Common myeloid progenitor, CD34-positive (primary cell): ENCODE data around the gene SHISAL1.
"Not testable (repeated sequence)": the region's sequence is repeated elsewhere in the genome, so short reads cannot be mapped to it uniquely, and the experiment has no call there.

Experiments
- CTCF ChIA-PET: fragments of 350-600 bp; sonication (Branson Sonifier 250); formaldehyde crosslinking; loops from one replicate; lab custom pipeline; 2021; ENCODE audit warnings: antibody characterized with exemption; lab: Charles Lee
- POLR2A ChIA-PET: fragments of 350-600 bp; sonication (Branson Sonifier 250); formaldehyde crosslinking; loops from one replicate; lab custom pipeline; 2021; ENCODE audit warnings: antibody characterized with exemption; lab: Charles Lee
- DNase-seq, 3 donors: peaks; one replicate each; pipeline versions ENCODE4 v3.0.0 to v3.0.0-alpha.2; 2013
- H3K27ac ChIP-seq, 2 experiments: 1 replicate in 1 of 2; 2 replicates in 1 of 2; pipeline ENCODE4 v1.7.0; 2013; ENCODE audit warnings: inconsistent platforms in 2 of 2, low read length in 2 of 2, mild to moderate bottlenecking in 2 of 2, low read depth in 1 of 2, moderate library complexity in 1 of 2; ENCODE audit not compliant: severe bottlenecking in 2 of 2, insufficient read depth in 1 of 2, poor library complexity in 1 of 2
- H3K27me3 ChIP-seq, 5 experiments: replicated peaks in 2 of 5; 1 replicate in 3 of 5; 2 replicates in 2 of 5; pipeline versions ENCODE4 v1.6.1 to v1.7.0; 2013; ENCODE audit warnings: low read length in 4 of 5, mild to moderate bottlenecking in 2 of 5, moderate library complexity in 2 of 5, inconsistent platforms in 1 of 5; ENCODE audit not compliant: insufficient read depth in 5 of 5, control insufficient read depth in 4 of 5
- H3K36me3 ChIP-seq, 4 experiments: 1 replicate in 2 of 4; 2 replicates in 2 of 4; pipeline versions ENCODE4 v1.6.1 to v1.7.0; 2013; ENCODE audit warnings: low read length in 3 of 4, control low read depth in 1 of 4, mild to moderate bottlenecking in 1 of 4; ENCODE audit not compliant: control insufficient read depth in 4 of 4, insufficient read depth in 4 of 4
- H3K4me1 ChIP-seq, 4 experiments: 1 replicate in 3 of 4; 2 replicates in 1 of 4; pipeline versions ENCODE4 v1.6.1 to v1.7.1; 2013; ENCODE audit warnings: low read length in 3 of 4, mild to moderate bottlenecking in 3 of 4, control low read depth in 1 of 4, inconsistent platforms in 1 of 4, moderate library complexity in 1 of 4; ENCODE audit not compliant: control insufficient read depth in 4 of 4, insufficient read depth in 4 of 4; ENCODE audit errors: control extremely low read depth in 1 of 4
- H3K4me3 ChIP-seq, 7 experiments: 1 replicate in 4 of 7; 2 replicates in 3 of 7; pipeline versions ENCODE4 v1.5.1 to v1.7.0; 2013; ENCODE audit warnings: mild to moderate bottlenecking in 7 of 7, low read length in 6 of 7, moderate library complexity in 6 of 7, inconsistent platforms in 2 of 7, low read depth in 2 of 7, control low read depth in 1 of 7; ENCODE audit not compliant: insufficient read depth in 4 of 7, control insufficient read depth in 1 of 7; ENCODE audit errors: extremely low read depth in 1 of 7
- H3K9me3 ChIP-seq, 5 experiments: 1 replicate in 4 of 5; 2 replicates in 1 of 5; pipeline versions ENCODE4 v1.6.1 to v1.7.1; 2013; ENCODE audit warnings: low read length in 4 of 5, mild to moderate bottlenecking in 2 of 5, inconsistent platforms in 1 of 5, low read depth in 1 of 5, moderate library complexity in 1 of 5; ENCODE audit not compliant: control insufficient read depth in 4 of 5, insufficient read depth in 2 of 5; ENCODE audit errors: control extremely low read depth in 1 of 5
- WGBS: methylation state at CpG from one replicate; pipeline ENCODE4 v1.1.5; 2013; ENCODE audit not compliant: insufficient coverage; 5-methylcytosine and 5-hydroxymethylcytosine counted together

Gene SHISAL1

DNA sequence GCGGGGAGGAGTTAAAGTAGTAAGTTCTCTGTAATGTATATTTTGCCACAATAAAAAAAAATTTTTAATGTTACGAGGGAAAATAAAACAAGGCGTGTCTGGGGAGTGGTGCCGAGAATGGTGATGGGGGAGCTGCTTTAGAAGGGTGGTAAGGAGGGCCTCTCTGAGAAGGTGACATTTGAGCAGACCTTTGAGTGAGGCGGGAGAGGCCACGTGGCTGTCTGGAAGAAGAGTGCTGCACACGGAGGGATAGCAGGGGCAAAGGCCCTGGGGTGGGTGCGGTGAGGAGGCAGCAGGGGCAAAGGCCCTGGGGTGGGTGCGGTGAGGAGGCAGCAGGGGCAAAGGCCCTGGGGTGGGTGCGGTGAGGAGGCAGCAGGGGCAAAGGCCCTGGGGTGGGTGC is 10.4 kb downstream of the SHISAL1 start:
- H3K4me3 ChIP-seq, H3K27me3 ChIP-seq, H3K9me3 ChIP-seq, H3K36me3 ChIP-seq, CTCF ChIA-PET, H3K4me1 ChIP-seq, DNase-seq, H3K27ac ChIP-seq: not testable (repeated sequence)
- POLR2A ChIA-PET, result interaction anchor here (0.6 kb wide), 1 partner anchor 675 kb away, joined by 4 read pairs; no protein-coding TSS in a partner anchor
- WGBS, result 93% methylated on average over 3 of the region's 10 CpGs

DNA sequence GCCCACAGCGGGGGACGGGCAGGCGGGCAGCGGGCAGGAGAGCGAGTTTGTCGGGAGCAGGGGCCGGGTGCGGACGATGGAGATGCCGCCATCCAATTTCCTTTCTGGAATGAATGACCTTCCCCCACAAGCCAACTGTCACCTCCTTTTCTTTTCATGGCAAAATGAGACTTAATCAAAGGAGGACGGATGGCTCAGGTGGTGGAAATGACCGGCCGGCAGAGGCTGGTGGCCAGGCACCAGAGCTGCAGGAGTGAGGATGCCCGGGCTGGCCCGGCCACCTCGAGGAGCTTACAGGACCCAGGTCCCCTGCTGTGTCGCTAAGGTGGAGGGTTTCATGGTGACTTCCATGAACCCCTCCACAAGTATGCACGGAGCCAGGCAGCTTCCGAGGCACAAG is 11.7 kb downstream of the SHISAL1 start:
- Histone ChIP-seq H3K27ac (no peak overlapping the region), H3K36me3 (no peaks in the 10 kb centered on the region), H3K4me1 (no peaks in the 10 kb centered on the region), H3K9me3 (no peaks in the 10 kb centered on the region), H3K27me3 (peaks cover 0 to 9% (median 2%) of the 10 kb centered on the region in 5 experiments), H3K4me3 (no peak overlapping the region)
- DNase-seq, result no peak
- CTCF ChIA-PET, result interaction anchor here (0.8 kb wide), 1 partner anchor 47 kb away, joined by 3 read pairs; no protein-coding TSS in a partner anchor
- POLR2A ChIA-PET, result no interaction called here
- WGBS, result 77% methylated on average over 16 of the region's 19 CpGs

DNA sequence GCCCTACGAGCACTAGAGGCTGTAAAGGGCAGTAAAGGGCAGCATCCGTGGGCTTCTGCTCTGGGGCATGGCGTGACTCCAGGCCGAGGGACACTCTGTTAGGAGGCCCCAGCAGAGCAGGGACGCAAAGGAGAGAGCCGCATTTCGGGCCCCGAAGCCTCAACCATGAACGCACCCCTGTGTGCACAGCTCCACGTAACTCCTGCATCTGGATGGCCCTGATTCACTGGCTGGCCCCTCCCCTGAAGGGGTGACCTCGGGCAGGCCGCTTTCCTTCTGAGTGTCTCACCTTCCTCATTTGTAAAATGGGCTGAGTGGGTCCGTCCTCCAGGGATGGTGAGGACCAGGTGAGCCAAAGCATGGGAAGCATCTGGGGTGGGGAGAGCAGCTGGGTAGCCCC is 13.6 kb downstream of the SHISAL1 start:
- H3K27ac ChIP-seq, result no peak overlapping the region
- no peaks in the 10 kb centered on the region for H3K4me1 ChIP-seq
- no peak overlapping the region for H3K4me3 ChIP-seq
- DNase-seq, result no peak
- H3K9me3 ChIP-seq, result peaks cover 0 to 4% (median 1%) of the 10 kb centered on the region in 5 experiments
- 86% methylated on average over 12 of the region's 13 CpGs for WGBS
- H3K36me3 ChIP-seq, result no peaks in the 10 kb centered on the region
- POLR2A ChIA-PET, result no interaction called here
- CTCF ChIA-PET, result no interaction called here
- H3K27me3 ChIP-seq, result peaks cover 0 to 9% (median 2%) of the 10 kb centered on the region in 5 experiments

DNA sequence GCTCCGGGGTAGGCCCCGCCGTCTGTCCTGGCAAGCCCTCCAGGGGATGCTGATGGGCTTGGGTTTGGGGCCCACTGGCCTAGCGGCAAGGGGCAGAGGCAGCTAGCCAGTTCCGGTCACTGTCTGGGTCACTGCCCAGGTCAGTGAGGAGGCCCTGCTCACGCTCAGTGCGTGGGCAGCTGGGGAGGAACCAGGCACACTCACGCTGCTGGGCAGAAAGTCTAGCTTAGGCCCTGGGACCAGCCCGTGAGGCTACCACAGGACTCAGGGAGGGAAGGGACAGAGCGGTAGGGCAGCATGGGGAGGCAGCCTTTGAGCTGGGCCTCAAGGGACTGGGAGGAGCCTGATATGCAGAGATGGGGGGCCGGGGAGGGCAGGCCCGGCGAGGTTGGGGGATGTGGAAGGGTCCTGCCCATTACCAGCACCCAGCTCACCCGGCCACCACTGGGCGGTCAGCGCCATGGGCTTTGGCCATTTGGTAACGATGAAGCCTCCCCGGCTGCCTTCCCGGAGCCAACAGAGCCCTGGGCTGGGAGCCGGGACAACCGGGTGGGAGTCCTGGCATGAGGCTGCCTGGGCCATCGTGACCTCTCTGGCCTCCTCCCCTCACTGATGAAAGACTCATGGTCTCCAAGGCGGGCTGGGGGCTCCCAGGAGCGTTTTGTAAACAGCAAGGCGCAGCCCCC is 14.2 kb downstream of the SHISAL1 start:
- Histone ChIP-seq H3K27ac (no peak overlapping the region), H3K4me3 (no peak overlapping the region), H3K27me3 (peaks cover 0 to 9% (median 2%) of the 10 kb centered on the region in 5 experiments), H3K36me3 (no peaks in the 10 kb centered on the region), H3K4me1 (no peaks in the 10 kb centered on the region), H3K9me3 (peaks cover 0 to 5% (median 3%) of the 10 kb centered on the region in 5 experiments)
- ChIA-PET CTCF (interaction anchor here (0.6 to 0.9 kb wide), 2 partner anchors 56 to 264 kb away, joined by 3 read pairs; no protein-coding TSS in a partner anchor), POLR2A (no interaction called here)
- DNase-seq, result no peak
- WGBS, result 91% methylated on average over 19 of the region's 25 CpGs

DNA sequence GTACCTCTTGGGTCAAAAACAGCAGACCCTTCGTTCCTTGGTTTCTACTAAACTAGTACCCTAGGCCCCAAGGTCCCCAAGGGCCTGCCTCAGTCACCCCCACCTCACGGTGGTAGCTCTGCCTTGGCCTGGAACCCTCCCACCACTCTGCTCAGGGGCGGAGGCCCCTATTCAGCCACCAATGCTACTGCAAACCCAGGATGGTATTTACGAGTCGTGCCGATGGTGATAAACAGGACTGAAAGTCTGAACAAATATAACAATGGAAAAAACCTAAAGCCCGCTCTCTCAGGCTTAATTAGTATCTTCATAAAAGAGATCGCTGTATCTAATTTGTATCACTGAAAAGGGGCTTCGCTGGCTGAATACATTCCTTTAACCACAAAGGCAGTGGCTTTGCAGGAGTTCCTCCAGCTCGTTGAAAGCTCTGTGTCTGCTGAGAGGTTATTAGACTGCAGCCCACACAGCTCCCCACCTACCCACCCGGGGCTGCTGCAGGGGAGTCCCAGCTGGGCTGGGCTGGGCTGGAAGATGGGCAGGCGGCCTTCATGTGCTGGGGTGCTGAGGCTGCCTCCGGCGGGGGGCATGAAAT is 15.2 kb downstream of the SHISAL1 start:
- Histone ChIP-seq H3K27me3 (peaks cover 0 to 9% (median 2%) of the 10 kb centered on the region in 5 experiments), H3K4me3 (no peak overlapping the region), H3K36me3 (no peaks in the 10 kb centered on the region), H3K27ac (no peak overlapping the region), H3K4me1 (no peaks in the 10 kb centered on the region), H3K9me3 (peaks cover 0 to 5% (median 3%) of the 10 kb centered on the region in 5 experiments)
- POLR2A ChIA-PET, result no interaction called here
- DNase-seq, result no peak
- WGBS, result 83% methylated on average over 6 of the region's 14 CpGs
- CTCF ChIA-PET, result interaction anchor here (0.9 kb wide), 1 partner anchor 57 kb away, joined by 3 read pairs; no protein-coding TSS in a partner anchor

DNA sequence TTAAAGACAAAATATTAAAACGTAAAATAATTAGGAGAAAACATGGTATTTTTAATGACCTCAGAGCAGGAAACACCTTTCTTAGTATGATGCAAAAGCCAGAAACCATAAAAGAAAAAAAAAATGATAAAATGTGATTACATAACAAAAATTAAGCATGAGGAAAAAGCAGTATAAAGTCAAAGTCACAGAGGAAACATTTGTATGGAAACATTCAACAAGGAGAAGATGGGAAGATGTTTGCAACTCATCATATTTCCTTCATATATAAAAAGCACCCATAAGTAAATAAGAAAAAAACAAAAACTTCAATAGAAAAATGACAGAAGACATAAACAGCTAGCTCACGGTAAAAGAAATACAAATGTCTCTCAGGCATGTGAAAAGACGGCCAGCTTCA is 17.3 kb downstream of the SHISAL1 start:
- ChIA-PET POLR2A (interaction anchor here (0.7 kb wide), 1 partner anchor 29 kb away, joined by 3 read pairs; no protein-coding TSS in a partner anchor), CTCF (no interaction called here)
- peaks cover 0 to 5% (median 0%) of the 10 kb centered on the region in 5 experiments for H3K27me3 ChIP-seq

DNA sequence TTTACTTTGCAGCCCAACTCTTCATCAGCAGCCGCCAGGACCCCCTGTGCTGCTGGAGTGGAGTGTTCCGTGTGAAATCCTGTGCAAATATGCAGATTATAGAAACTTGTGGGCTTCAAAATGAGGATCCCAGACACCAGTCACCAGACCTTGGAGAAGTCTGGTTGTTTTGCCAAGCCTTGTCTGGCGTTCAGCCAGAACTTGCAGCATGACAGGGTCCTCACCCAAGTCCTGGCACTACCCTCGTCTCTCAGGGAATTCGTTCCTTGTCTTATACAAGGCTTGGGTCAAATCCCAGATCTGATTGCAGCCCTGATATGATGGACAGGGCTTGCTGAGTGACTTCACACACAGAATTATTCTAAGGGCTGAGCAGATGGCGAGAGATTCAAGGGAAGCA is 18.9 kb downstream of the SHISAL1 start:
- Histone ChIP-seq H3K27ac (no peak overlapping the region), H3K36me3 (no peaks in the 10 kb centered on the region), H3K4me3 (no peak overlapping the region), H3K27me3 (no peaks in the 10 kb centered on the region), H3K9me3 (peaks cover 0 to 5% (median 3%) of the 10 kb centered on the region in 5 experiments), H3K4me1 (peaks cover 0 to 14% (median 7%) of the 10 kb centered on the region in 4 experiments)
- POLR2A ChIA-PET, result no interaction called here
- DNase-seq, result peak in 1 of 3 donors; percentile 32
- 91% methylated on average over 5 of the region's 6 CpGs for WGBS
- CTCF ChIA-PET, result no interaction called here

More for the DNA sequence above, 17.3 kb downstream of the SHISAL1 start:
- Histone ChIP-seq H3K4me3 (no peak overlapping the region), H3K4me1 (peaks cover 0 to 14% (median 7%) of the 10 kb centered on the region in 4 experiments), H3K27ac (no peak overlapping the region), H3K9me3 (peaks cover 0 to 5% (median 3%) of the 10 kb centered on the region in 5 experiments), H3K36me3 (no peaks in the 10 kb centered on the region)
- WGBS, result 100% methylated on average over 2 of the region's 3 CpGs
- no peak for DNase-seq
